Prostate gland (tissue), 2 donors: ENCODE measurements around the gene UBR3.

Experiments used
- POLR2A ChIP-seq: fragments of 450-650 bp; IDR thresholded peaks from one replicate; pipeline ENCODE4 v1.6.1; 2016; ENCODE audit warnings: antibody characterized with exemption, mild to moderate bottlenecking
- POLR2AphosphoS5 ChIP-seq: sonication (generic); formaldehyde crosslinking; IDR thresholded peaks from one replicate; pipeline ENCODE4 v1.6.1; 2017; ENCODE audit warnings: antibody characterized with exemption
- TF ChIP-seq, protein P1 (sequence below), 4 experiments: fragments of 200-600 bp in 2 of 4; fragments of 450-650 bp in 2 of 4; sonication (generic) in 2 of 4; IDR thresholded peaks; 1 replicate in 3 of 4; 2 replicates in 1 of 4; pipeline ENCODE4 v1.5.1; 2016 to 2019; ENCODE audit warnings: antibody characterized with exemption in 4 of 4, mild to moderate bottlenecking in 2 of 4, moderate library complexity in 2 of 4

DNA sequence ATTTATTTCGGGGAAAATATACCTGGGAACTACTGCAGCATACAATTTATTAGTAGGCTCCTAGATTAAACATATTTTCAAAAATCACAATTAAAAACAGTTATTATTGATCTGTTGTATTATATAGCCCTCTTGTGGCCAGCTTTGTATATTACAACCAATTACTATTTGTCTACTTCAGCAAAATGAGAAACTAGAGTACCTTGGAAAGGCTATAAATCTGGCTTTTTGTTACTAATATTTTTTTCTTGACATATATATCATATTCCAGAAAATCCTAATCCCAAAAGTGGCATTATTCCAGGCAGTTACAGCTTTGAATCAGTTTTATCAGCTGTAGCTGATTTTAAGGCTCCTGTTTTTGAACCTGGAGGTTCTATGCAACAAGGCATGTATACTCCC lies 101.2 kb downstream of the UBR3 start:
- TF ChIP-seq, protein P1, sequence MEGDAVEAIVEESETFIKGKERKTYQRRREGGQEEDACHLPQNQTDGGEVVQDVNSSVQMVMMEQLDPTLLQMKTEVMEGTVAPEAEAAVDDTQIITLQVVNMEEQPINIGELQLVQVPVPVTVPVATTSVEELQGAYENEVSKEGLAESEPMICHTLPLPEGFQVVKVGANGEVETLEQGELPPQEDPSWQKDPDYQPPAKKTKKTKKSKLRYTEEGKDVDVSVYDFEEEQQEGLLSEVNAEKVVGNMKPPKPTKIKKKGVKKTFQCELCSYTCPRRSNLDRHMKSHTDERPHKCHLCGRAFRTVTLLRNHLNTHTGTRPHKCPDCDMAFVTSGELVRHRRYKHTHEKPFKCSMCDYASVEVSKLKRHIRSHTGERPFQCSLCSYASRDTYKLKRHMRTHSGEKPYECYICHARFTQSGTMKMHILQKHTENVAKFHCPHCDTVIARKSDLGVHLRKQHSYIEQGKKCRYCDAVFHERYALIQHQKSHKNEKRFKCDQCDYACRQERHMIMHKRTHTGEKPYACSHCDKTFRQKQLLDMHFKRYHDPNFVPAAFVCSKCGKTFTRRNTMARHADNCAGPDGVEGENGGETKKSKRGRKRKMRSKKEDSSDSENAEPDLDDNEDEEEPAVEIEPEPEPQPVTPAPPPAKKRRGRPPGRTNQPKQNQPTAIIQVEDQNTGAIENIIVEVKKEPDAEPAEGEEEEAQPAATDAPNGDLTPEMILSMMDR (IDR thresholded peaks at IDR 0.05), result peak; percentile 38 to 73 (median 69)
- TF ChIP-seq POLR2A (no peak), POLR2AphosphoS5 (no peak)
